Suppressor macrophage (primary cell): ENCODE data around the gene KIAA2012.
"Not testable (repeated sequence)": the region's sequence is repeated elsewhere in the genome, so short reads cannot be mapped to it uniquely, and the experiment has no call there.

ENCODE experiments used
- DNase-seq, 4 experiments: peaks; one replicate each; pipeline ENCODE4 v3.0.0-alpha.2; 2020 to 2022

Gene KIAA2012

GRCh38 chr2:202118168-202118567, 45.1 kb downstream of the KIAA2012 start:
- DNase-seq = no peak

GRCh38 chr2:202120828-202121227, 47.8 kb downstream of the KIAA2012 start:
- no peak for DNase-seq

DNA sequence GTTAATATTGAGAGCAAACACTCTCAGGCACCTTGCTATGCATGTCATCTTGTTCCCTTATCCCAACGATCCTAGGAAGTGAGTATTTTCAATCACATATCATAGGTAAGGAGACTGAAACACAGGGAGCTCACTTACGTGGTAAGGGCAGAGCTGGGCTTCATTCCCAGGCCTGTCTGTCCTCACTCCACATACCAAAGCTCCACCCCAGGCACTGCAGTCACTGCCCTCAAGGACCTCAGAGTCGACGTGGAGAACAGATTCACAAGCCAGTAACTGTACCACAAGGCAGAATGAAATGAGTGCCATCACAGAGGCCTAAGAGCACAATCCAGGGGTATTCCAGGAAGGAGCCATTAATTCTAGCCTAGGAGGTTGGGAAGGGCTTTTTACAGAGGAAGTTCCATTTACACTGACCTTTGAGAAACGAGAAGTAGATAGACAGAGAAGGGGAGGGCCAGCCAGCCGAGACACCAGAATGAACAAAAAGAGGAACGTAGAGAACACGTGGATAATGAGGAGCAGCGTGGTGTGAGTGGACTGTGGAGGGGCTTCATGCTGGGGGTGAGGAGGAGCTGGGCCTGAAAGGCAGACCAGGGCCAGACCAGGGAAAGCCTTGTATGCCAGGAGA, 48.6 kb downstream of the KIAA2012 start:
- peak; percentile 82 to 89 (median 85) for DNase-seq

DNA sequence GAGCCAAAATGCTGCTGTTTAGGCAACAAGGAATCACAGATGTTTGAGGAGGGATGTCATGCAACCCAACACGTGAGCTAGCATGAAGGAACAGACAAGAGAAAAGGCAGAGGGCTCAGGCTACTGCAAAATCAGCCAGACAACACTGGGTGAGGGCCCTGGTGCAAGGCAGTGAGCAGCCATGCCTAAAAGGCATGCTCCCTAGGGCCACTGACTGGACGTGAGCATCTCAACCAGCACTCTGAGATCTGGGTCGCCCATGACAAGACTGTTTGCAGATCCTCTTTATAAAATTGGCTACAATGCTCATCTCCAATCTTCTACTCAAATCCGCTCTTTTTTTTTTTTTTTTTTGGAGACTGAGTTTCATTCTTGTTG, 49.1 kb downstream of the KIAA2012 start:
- DNase-seq = no peak

DNA sequence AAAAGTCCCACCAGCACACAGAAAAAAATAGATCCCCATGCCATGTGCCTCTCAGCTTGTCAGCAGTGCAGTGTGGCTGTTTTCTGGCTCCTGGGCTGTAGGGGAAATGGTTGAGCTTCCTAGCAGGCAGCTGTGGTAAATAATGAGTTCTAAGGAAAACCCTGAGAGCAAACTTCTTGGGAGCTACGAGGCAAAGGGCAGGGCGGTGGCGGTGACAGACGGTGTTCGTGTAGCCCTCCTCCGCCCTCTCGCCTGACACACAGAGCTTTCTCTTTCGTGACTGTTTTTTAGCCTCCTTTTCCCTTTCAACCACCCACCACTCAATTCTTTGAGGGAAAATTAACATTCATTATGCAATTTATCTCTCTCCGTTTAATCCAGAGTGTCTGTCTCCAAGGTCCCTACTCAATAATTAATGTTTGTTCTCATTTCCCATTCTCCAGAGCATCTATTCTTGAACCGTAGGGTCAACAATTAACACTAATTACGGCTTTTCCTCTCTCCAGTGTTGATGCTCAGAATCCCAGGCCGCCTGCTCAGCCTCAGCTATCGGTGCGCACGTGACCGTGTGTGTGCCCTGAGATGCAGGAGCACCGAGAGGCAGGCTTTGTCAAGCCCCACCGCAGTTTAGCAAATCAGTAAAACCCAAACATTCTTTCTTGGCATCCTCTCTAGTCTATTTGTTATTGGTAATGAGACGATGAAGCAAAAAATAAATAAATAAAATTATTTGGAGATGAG, 50.1 kb downstream of the KIAA2012 start:
- peak in 3 of 4 experiments; percentile 28 to 31 (median 31) for DNase-seq

DNA sequence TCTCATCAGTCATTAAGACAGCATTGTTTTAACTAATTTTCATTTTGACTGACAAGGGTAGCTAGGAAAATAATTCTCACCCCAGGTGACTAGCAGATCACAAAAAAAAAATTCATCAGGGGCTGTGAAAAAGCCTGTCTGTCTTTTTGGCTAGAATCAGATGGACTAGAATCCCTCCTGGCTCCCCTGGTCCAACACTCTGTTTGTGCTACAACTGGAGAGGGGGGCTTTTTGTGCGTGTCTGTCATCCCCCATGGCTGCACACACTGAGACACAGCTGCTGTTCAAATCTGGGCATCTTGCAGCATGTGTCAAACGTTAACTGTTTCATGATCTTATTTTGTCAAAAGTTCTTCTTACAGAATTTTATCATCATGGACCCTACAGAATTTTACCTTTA, 51.2 kb downstream of the KIAA2012 start:
- DNase-seq = no peak

GRCh38 chr2:202127687-202128331, 54.8 kb downstream of the KIAA2012 start:
- DNase-seq = peak in 1 of 4 experiments; percentile 16

- DNase-seq = no peak
Measured at GRCh38 chr2:202129841-202130240, 56.8 kb downstream of the KIAA2012 start.

DNA sequence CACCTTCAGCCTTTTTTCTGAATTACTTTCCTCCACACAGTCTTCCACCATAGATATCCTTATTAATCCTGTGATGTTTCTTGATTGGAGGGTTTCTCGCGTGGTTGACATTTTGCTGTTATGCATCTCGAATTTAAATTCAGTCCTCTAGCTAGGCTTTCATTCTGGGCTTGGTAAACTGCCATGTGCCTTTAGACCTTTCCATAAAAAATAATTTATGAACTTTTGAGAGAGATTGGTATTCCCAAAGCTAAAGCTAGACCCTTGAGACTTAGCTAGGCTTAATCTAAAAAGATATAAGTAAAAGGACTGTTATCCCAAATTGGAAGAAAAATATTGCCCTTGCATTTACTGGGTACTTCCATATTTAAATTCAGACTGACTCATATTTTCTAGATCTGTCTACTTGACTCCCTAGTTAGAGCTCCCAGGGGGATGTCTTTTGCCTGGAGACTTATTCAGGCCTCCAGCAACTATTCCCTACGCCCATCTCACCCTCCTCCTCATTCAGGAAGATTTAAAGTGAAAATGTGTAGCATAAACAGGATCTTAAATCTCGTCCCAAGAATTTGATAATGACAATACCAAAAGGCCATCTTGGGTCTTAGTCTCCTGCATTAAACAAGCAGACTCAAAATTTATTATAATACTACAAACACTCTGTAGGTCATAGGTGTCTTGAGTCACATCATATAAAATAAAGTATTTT, 60.3 kb downstream of the KIAA2012 start:
- no peak for DNase-seq

- no peak for DNase-seq
Measured at GRCh38 chr2:202133909-202134265, 60.8 kb downstream of the KIAA2012 start.

- no peak for DNase-seq
Measured at GRCh38 chr2:202135091-202135874, 62.2 kb downstream of the KIAA2012 start.

DNA sequence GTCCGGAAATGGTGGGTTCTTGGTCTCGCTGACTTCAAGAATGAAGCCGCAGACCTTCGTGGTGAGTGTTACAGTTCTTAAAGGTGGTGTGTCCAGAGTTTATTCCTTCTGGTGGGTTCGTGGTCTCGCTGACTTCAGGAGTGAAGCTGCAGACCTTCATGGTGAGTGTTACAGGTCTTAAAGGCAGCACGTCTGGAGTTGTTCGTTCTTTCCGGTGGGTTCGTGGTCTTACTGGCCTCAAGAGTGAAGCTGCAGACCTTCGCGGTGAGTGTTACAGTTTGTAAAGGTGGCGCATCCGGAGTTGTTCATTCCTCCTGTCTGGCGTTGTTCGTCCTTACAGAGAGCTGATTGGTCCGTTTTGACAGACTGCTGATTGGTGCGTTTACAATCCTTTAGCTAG, 63.0 kb downstream of the KIAA2012 start:
- DNase-seq = not testable (repeated sequence)

DNA sequence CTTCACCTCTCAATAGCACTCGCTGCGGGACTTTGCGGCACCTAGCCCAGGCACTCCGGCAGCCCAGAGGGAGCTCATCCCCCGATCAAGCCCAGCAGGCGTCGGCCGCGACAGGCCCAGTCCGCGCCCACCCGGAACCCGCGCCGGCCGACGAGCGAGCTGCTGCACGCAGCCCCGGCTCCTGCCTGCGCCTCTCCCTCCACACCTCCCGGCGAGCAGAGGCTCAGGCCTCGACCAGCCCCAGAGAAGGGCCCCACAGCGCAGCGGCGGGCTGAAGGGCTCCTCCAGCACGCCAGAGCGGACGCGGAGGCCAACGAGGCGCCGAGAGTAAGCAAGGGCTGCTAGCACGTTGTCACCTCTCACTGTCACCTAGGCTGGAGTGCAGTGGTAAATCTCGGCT, 63.5 kb downstream of the KIAA2012 start:
- no peak for DNase-seq

DNA sequence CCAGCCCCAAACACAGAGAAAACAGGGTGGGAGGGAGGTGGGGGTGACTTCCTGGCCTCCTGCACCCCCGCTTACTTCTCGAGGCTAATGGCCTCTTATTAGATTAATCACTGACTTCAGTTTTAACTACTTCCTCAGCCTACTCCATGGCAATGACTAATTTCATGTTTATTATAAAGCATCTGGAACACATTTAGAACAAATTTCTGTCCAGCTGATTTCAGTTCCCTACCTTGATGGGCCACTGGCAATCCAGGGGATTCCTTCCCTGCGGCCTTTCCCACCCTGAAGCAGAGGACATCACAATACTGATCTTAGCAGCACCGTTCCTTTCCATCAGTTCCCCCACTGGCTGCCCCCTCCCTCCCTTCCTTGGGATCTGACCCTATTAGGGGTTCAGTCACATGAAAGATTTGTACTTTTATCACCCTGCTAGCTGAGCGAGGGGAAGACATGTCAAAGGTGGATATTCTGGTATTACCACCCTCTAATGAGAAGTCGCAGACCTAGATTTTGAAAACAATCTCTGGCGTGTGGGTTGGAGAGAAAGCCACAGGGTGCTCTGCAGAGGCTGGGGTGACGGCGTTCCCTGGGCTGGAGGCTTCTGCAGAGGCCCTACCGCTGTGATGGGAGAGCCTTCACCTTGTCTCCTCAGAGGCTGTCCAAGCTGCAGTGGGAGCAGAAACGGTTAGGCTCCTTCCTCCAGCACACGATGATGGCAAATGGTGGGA, 67.6 kb downstream of the KIAA2012 start:
- peak in 1 of 4 experiments; percentile 13 for DNase-seq

DNA sequence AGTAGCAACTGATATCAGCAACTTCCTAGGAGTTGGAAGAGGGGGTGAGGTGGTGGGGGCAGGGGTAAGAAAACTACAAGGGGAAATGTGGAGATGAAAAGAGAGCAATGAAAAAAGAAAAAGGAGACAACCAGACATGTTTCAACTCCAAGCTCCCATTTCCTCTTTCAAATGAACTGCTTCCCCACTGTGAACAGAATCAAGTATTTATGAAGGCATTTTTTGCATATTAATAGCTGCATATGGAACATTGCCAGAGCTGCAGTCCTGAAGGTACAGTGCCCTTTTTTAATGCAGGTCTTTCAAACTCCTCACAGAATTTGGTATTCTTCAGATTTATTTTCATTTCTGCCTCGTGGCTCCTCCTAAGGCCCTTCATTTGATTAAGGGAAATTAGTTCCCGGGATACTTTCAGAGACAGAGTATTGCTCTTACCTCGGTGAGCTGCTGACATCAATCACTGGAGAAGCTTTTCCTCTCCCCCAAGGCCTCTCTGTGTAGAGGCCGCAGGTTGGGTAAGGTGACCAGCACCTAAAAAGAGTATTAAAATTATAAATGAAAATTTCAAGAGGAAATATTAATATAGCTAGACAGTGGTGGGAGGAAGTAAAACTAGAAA, 68.4 kb downstream of the KIAA2012 start:
- peak in 1 of 4 experiments; percentile 28 for DNase-seq

GRCh38 chr2:202142540-202142939, 69.5 kb downstream of the KIAA2012 start:
- DNase-seq = no peak

DNA sequence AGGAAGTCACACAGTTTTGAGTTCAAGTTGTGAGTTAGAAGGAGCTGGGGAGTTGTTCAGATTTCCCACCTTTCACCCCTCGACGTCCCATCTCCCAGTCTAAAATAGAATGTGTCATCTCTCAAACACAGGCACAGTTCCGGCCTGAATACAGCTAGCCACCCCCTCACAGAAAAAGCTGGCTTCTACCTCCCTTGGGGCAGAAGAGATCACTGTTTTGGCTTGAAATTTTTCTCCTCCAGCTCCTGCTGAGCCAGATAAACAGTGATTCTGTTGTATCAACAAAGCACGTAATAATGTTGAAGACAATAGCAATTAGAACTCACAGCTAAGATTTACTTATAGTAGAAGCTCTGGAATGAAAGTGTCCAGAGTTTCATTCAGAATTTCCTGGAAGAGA, 74.7 kb downstream of the KIAA2012 start:
- no peak for DNase-seq

DNA sequence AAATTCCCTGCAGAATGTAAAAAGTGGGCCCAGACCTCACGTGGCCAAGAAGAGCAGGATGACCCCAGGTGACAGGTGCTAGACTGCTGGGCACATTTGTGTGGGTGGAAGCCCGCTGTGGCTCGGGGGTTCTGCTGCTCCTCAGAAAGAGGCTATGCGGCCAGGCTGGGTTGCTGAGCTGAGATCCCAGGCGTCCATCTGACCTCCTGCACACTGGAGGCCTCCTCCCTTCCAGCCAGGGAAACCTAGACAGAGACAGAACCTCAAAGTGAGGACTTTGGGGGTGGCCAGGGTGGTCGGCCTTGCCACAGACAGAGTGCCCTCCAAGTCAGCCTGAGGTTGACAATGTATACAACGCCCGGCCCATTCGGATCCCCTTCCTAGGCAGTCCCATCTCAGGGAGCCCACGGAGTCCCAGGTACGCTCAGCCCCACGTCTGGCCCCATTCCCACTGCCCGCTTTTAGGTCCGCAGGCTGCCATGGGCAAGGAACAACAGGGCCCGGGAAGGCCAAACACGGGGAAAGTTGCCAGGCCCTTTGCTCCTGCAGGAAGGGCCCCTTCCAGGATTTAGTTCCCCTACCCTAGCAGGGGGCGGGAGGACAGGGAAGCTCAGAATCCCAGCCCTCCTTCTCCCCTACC, 75.6 kb downstream of the KIAA2012 start:
- no peak for DNase-seq

DNA sequence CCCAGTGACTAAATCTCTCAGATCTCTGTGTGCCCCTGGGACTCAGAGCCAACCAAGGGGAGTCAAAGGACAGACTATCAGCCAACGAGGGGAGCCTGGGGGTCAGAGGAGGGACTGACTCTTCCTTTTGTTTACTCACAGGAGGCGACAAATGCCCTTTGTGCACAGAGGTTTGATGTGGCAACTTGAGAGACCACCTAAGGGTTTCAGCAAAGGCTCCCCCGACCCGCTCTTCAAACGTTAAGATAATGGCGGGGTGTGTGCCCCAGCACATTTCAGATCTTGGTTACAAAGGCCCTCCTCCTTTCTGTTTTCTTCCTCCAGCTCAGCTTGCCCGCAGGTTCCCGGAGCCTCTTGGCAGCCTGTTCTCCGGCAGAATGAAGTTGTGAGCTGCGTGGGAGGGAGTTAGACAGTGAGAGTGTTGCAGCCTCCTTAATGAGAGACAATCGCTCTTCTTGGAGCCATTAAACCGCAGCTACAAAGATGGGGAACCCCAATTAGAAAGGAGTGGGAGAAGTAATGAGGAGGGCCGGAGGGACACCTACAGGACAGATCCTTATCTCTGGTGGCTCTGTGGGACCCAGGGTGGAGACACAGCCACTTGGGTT, 76.2 kb downstream of the KIAA2012 start:
- DNase-seq = no peak

DNA sequence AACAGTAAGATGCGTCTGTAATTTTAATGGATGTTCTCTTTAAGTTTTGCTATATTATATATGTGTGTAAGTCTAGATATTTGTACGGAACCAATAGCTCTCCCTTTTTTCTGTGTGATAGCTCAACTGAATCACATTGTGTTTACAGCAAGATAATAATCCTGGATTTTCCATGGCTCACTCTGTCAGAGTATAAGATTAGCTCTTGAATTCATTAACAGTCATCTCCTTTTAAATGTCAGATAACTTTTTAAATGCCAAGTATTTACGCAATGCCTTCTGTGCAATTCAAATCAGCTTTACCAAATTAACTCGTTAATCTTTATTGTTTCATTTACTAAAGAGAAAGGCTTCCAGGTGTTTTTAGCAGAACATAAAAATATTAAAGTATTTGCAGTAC, 76.9 kb downstream of the KIAA2012 start:
- no peak for DNase-seq
